H1 (cell line): ENCODE measurements around the gene STIMATE. TPM values are rescaled to one million over a fixed set of nuclear protein-coding genes. Genes with fewer than 3 reads are reported as not detected.

Experiments
- CTCF ChIA-PET: fragments of 300-600 bp; sonication (Branson Sonifier 250); formaldehyde crosslinking; loops from one replicate; lab custom pipeline; 2021; ENCODE audit not compliant: partially characterized antibody; lab: Charles Lee
- POLR2A ChIA-PET: fragments of 300-600 bp; sonication (Branson Sonifier 250); formaldehyde crosslinking; loops from one replicate; lab custom pipeline; 2021; ENCODE audit warnings: inconsistent platforms; ENCODE audit not compliant: partially characterized antibody; lab: Charles Lee
- DNase-seq, 2 experiments: peaks; one replicate each; pipeline versions ENCODE4 v3.0.0 to v3.0.0-alpha.2; 2010 to 2022; ENCODE audit warnings: low spot score in 2 of 2, low read depth in 1 of 2, mixed read lengths in 1 of 2
- FAIRE-seq: peaks from 2 replicates; lab custom pipeline; 2011; peaks lifted over from hg19 to GRCh38; lab: Jason Lieb, UNC
- H2AFZ ChIP-seq: 2 replicates; pipeline ENCODE4 v1.8.1; 2012; ENCODE audit warnings: low read length, inconsistent platforms
- H2AK5ac ChIP-seq: 2 replicates; pipeline ENCODE4 v1.6.1; 2013; ENCODE audit warnings: low read depth, low read length
- H2BK120ac ChIP-seq: replicated peaks from 2 replicates; pipeline ENCODE3; 2013; ENCODE audit warnings: low read depth, low read length, inconsistent platforms
- H2BK12ac ChIP-seq: 2 replicates; pipeline ENCODE4 v1.6.1; 2013; ENCODE audit warnings: low read depth, low read length
- H2BK15ac ChIP-seq: 2 replicates; pipeline ENCODE4 v1.6.1; 2013; ENCODE audit warnings: low read length
- H2BK20ac ChIP-seq: 2 replicates; pipeline ENCODE4 v1.6.1; 2013; ENCODE audit warnings: low read length
- H2BK5ac ChIP-seq: 2 replicates; pipeline ENCODE4 v1.6.1; 2013; ENCODE audit warnings: low read depth, low read length
- H3K14ac ChIP-seq: 2 replicates; pipeline ENCODE4 v1.6.1; 2013; ENCODE audit warnings: inconsistent platforms; ENCODE audit not compliant: insufficient read length
- H3K18ac ChIP-seq: 2 replicates; pipeline ENCODE4 v1.6.1; 2013; ENCODE audit warnings: low read length; ENCODE audit errors: extremely low read depth
- H3K23ac ChIP-seq: 2 replicates; pipeline ENCODE4 v1.6.1; 2013; ENCODE audit warnings: inconsistent platforms; ENCODE audit not compliant: insufficient read length
- H3K23me2 ChIP-seq: 2 replicates; pipeline ENCODE4 v1.6.1; 2013; ENCODE audit warnings: low read depth, low read length
- H3K27ac ChIP-seq: 2 replicates; pipeline ENCODE4 v1.6.1; 2011; ENCODE audit warnings: low read depth, low read length, inconsistent platforms
- H3K27me3 ChIP-seq, 4 experiments: replicated peaks in 1 of 4; 1 replicate in 1 of 4; 2 replicates in 3 of 4; pipeline versions ENCODE4 v1.6.1 to v1.8.1; 2011 to 2013; ENCODE audit warnings: low read length in 3 of 4, mild to moderate bottlenecking in 3 of 4, inconsistent platforms in 2 of 4, mixed read lengths in 2 of 4, moderate library complexity in 1 of 4; ENCODE audit not compliant: control insufficient read depth in 3 of 4, insufficient read depth in 3 of 4; ENCODE audit errors: extremely low read depth in 1 of 4
- H3K36me3 ChIP-seq, 4 experiments: 2 replicates each; pipeline versions ENCODE4 v1.6.1 to v1.8.1; 2011 to 2013; ENCODE audit warnings: mild to moderate bottlenecking in 4 of 4, low read length in 3 of 4, moderate library complexity in 2 of 4, control low read depth in 1 of 4, inconsistent platforms in 1 of 4; ENCODE audit not compliant: insufficient read depth in 4 of 4, control insufficient read depth in 2 of 4
- H3K4ac ChIP-seq: replicated peaks from 2 replicates; pipeline ENCODE3; 2013; ENCODE audit warnings: low read length, low read depth, mixed read lengths, inconsistent platforms; ENCODE audit not compliant: insufficient read length
- H3K4me1 ChIP-seq, 4 experiments: replicated peaks in 1 of 4; 1 replicate in 1 of 4; 2 replicates in 3 of 4; pipeline versions ENCODE4 v1.6.1 to v1.8.1; 2011 to 2013; ENCODE audit warnings: low read length in 3 of 4, inconsistent platforms in 2 of 4, mixed read lengths in 1 of 4; ENCODE audit not compliant: insufficient read depth in 4 of 4, control insufficient read depth in 3 of 4
- H3K4me2 ChIP-seq, 2 experiments: 2 replicates each; pipeline versions ENCODE4 v1.6.1 to v1.8.1; 2011 to 2013; ENCODE audit warnings: low read depth in 2 of 2, low read length in 2 of 2, control low read depth in 1 of 2, inconsistent platforms in 1 of 2, mild to moderate bottlenecking in 1 of 2; ENCODE audit not compliant: insufficient read depth in 1 of 2
- H3K4me3 ChIP-seq, 4 experiments: fragments of 200-600, 300-600 bp in 1 of 4; sonication (generic), shearing (Covaris generic), sonication (Bioruptor Twin) in 1 of 4; 2 replicates each; pipeline versions ENCODE4 v1.5.1 to v1.8.1; 2011 to 2016; ENCODE audit warnings: low read length in 4 of 4, low read depth in 3 of 4, control low read depth in 2 of 4, inconsistent platforms in 2 of 4, mild to moderate bottlenecking in 2 of 4, mixed read lengths in 1 of 4, moderate library complexity in 1 of 4; ENCODE audit not compliant: insufficient read depth in 2 of 4; ENCODE audit errors: extremely low read depth in 1 of 4
- H3K56ac ChIP-seq: replicated peaks from 2 replicates; pipeline ENCODE3; 2013; ENCODE audit warnings: low read depth, mild to moderate bottlenecking, mixed read lengths, low read length, inconsistent platforms; ENCODE audit not compliant: insufficient read length
- H3K79me1 ChIP-seq: 2 replicates; pipeline ENCODE4 v1.6.1; 2013; ENCODE audit warnings: low read depth, low read length, control low read depth
- H3K79me2 ChIP-seq, 2 experiments: 2 replicates each; pipeline versions ENCODE4 v1.6.1 to v1.8.1; 2012 to 2013; ENCODE audit warnings: low read length in 2 of 2, mild to moderate bottlenecking in 2 of 2, inconsistent platforms in 1 of 2; ENCODE audit not compliant: insufficient read depth in 2 of 2, control insufficient read depth in 1 of 2
- H3K9ac ChIP-seq, 4 experiments: replicated peaks in 1 of 4; 1 replicate in 1 of 4; 2 replicates in 3 of 4; pipeline versions ENCODE4 v1.6.1 to v1.8.1; 2011 to 2013; ENCODE audit warnings: low read depth in 3 of 4, low read length in 3 of 4, control low read depth in 2 of 4, mild to moderate bottlenecking in 2 of 4, moderate library complexity in 2 of 4, inconsistent platforms in 1 of 4; ENCODE audit errors: extremely low read depth in 1 of 4
- H3K9me3 ChIP-seq, 2 experiments: 2 replicates each; pipeline versions ENCODE4 v1.6.1 to v1.8.1; 2012 to 2013; ENCODE audit warnings: mild to moderate bottlenecking in 2 of 2, moderate library complexity in 2 of 2, control low read depth in 1 of 2, inconsistent platforms in 1 of 2, low read depth in 1 of 2, low read length in 1 of 2, mixed read lengths in 1 of 2; ENCODE audit not compliant: insufficient read depth in 2 of 2
- H4K20me1 ChIP-seq, 2 experiments: replicated peaks in 1 of 2; 2 replicates each; pipeline versions ENCODE3 to v1.8.1; 2011 to 2013; ENCODE audit warnings: inconsistent platforms in 2 of 2, low read length in 2 of 2, mild to moderate bottlenecking in 1 of 2; ENCODE audit not compliant: insufficient read depth in 2 of 2, control insufficient read depth in 1 of 2
- H4K5ac ChIP-seq: 2 replicates; pipeline ENCODE4 v1.6.1; 2013; ENCODE audit warnings: low read length, low read depth, mixed read lengths, inconsistent platforms; ENCODE audit not compliant: insufficient read length
- H4K8ac ChIP-seq: 2 replicates; pipeline ENCODE4 v1.8.0; 2013; ENCODE audit warnings: mild to moderate bottlenecking, moderate library complexity, low read length, inconsistent platforms; ENCODE audit not compliant: insufficient read depth; ENCODE audit errors: extremely low read depth
- H4K91ac ChIP-seq: replicated peaks from 2 replicates; pipeline ENCODE3; 2013; ENCODE audit warnings: low read length, mixed read lengths, inconsistent platforms; ENCODE audit not compliant: insufficient read length
- WGBS, 2 experiments: shearing (Covaris generic) in 1 of 2; methylation state at CpG; one replicate each; pipeline versions ENCODE4 v1.1.6 to v1.1.7; 2013 to 2015; ENCODE audit warnings: low lambda C conversion rate in 2 of 2, mixed read lengths in 2 of 2, inconsistent platforms in 1 of 2, low coverage in 1 of 2, missing lambda C conversion rate in 1 of 2; ENCODE audit not compliant: insufficient replicate concordance in 2 of 2, insufficient coverage in 1 of 2, insufficient read length in 1 of 2; ENCODE audit errors: extremely low coverage in 1 of 2, missing lambda C conversion rate in 1 of 2; 5-methylcytosine and 5-hydroxymethylcytosine counted together
- polyA plus RNA-seq, 7 experiments: library from polyadenylated mRNA; depleted of rRNA in 3 of 7; stranded (reverse) in 5 of 7; unstranded in 2 of 7; fragments of >200 nt in 5 of 7; fragments of 200-250 nt in 2 of 7; gene quantifications; 1 replicate in 5 of 7; 2 replicates in 1 of 7; 4 replicates in 1 of 7; pipeline versions ENCODE4 v1.2.1 to v1.2.3, GENCODE V29; 2011 to 2013; ENCODE audit warnings: missing spikeins in 2 of 7, mixed read lengths in 2 of 7
- total RNA-seq: library from RNA; stranded (reverse); fragmentation: NEBNext Ultra II Directional; extraction: Animal tissue kit (Norgen Biotek cat#: 25700); gene quantifications from 2 replicates; pipeline ENCODE4 v1.2.1, GENCODE V29; 2021

The STIMATE gene
- total and polyA plus RNA-seq, 2 of the 8 experiments (the other 6 are each of a cell fraction or from before 2014, with no cell fraction given): 17.5 to 22.1 TPM

DNA sequence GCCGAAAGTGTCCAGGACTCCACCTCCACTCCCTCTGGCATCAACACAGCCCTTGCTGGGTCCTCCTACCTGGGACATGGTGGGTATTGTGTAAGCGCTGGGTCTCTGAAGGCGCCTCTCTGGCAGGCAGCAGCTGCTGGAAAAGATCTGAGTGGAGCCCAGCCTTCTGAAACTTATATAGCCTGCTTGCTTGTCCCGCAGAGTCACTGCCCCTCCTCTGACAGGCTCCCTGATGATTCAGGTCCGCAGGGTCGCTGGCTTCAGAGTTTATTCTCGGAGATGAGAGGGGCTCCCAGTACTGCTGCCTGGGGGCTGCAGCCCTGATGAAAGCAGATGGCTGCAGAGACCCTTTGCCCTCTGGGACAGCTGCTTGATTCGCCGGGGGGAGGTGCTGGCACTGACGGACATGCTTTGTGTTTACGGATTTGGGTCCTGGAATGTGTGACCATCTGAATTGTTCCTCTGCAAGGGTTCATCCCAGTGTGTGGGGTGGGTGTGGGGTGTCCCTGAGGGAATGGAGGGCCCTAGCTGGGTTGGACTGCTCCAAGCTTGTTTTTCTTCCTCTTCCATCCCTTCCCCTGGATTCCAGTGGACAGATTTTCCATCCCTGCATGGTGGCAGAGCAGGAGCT, 62.4 kb downstream of the STIMATE start, which contains the start of gene MUSTN1:
TSS of gene MUSTN1 (minus strand) at position 149 of the 631 bp plus-strand sequence. CDS start at position 78, 71 bp downstream.
- Histone ChIP-seq H3K36me3 (no peaks in the 10 kb centered on the region; a peak in 2 of 8 replicates), H4K8ac (peak within 1 kb of the TSS; percentile 31; the same call in 1 of the 2 replicates), H4K20me1 (peaks cover 0 to 5% of the 10 kb centered on the region in 2 experiments), H3K9me3 (no peaks in the 10 kb centered on the region), H4K91ac (no peak within 1 kb of the TSS), H3K4ac (no peak within 1 kb of the TSS), H3K23ac (no peak within 1 kb of the TSS), H3K4me1 (peaks cover 0 to 10% (median 2%) of the 10 kb centered on the region in 4 experiments; a peak in 3 of 7 replicates), H3K23me2 (no peaks in the 10 kb centered on the region), H3K9ac (0 out of 7 replicates have a peak within 1 kb of the TSS, but pooled peaks of 1 of the 4 experiments have one; percentile 9), H3K18ac (no peak within 1 kb of the TSS), H3K79me1 (no peaks in the 10 kb centered on the region), H3K79me2 (no peaks in the 10 kb centered on the region), H4K5ac (no peak within 1 kb of the TSS), H2AFZ (no peak within 1 kb of the TSS), H2BK20ac (no peak within 1 kb of the TSS), H3K4me2 (no peak within 1 kb of the TSS), H3K27ac (no peak within 1 kb of the TSS), H2BK5ac (peak within 1 kb of the TSS; percentile 21; the same call in 1 of the 2 replicates), H2AK5ac (no peak within 1 kb of the TSS), H3K14ac (no peak within 1 kb of the TSS), H2BK12ac (no peak within 1 kb of the TSS; the same call in 1 of the 2 replicates), H3K27me3 (no peaks in the 10 kb centered on the region), H2BK120ac (no peak within 1 kb of the TSS), H2BK15ac (no peak within 1 kb of the TSS), H3K4me3 (no peak within 1 kb of the TSS), H3K56ac (no peak within 1 kb of the TSS)
- FAIRE-seq (no peak), DNase-seq (no peak)
- ChIA-PET POLR2A (interaction anchor here (1.3 kb wide), 1 partner anchor 9 kb away, joined by 3 read pairs; no protein-coding TSS in a partner anchor), CTCF (interaction anchor here (0.7 to 6.5 kb wide), 9 partner anchors 11 to 219 kb away, joined by 3 to 73 read pairs (median 3); no protein-coding TSS in a partner anchor)
- 82% methylated on average over 11 of the region's 11 CpGs; no CpG with 5 or more reads in 1 of the 2 experiments for WGBS, 2 experiments
